ENCODE measurements around the gene IQSEC1.

DNA sequence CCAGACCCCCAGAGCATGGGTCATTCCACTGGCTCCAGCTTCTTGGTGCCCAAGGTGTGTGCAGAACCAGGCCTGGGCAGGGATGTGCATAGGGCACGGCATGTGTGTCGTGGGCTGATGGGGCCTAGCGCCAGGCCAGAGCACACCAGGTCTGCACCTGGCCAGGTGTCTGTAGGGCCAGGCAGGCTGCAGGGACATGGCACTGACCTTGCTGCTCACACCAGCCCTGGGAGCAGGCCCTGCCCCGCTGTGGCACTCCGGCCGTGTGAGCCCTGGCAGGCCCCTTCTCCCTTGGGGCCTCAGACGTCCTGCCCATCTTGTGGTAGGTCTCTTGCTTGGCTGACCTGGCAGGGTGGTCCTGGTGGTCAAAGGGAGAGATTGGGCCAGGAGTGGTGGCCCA lies 147.6 kb downstream of the IQSEC1 start:
- TF ChIP-seq, protein P1, sequence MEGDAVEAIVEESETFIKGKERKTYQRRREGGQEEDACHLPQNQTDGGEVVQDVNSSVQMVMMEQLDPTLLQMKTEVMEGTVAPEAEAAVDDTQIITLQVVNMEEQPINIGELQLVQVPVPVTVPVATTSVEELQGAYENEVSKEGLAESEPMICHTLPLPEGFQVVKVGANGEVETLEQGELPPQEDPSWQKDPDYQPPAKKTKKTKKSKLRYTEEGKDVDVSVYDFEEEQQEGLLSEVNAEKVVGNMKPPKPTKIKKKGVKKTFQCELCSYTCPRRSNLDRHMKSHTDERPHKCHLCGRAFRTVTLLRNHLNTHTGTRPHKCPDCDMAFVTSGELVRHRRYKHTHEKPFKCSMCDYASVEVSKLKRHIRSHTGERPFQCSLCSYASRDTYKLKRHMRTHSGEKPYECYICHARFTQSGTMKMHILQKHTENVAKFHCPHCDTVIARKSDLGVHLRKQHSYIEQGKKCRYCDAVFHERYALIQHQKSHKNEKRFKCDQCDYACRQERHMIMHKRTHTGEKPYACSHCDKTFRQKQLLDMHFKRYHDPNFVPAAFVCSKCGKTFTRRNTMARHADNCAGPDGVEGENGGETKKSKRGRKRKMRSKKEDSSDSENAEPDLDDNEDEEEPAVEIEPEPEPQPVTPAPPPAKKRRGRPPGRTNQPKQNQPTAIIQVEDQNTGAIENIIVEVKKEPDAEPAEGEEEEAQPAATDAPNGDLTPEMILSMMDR (IDR thresholded peaks at IDR 0.05; ENCODE audit: insufficient read depth, low read length, poor library complexity, severe bottlenecking): no peak
- TF ChIP-seq EZH2phosphoT487 (conservative IDR thresholded peaks at IDR 0.05; ENCODE audit: low read length): no peak
